Hypothalamus (tissue), 51 donors: ENCODE results near the gene BARX2.

Source experiments
- DNase-seq, 51 donors: peaks; one replicate each; lab custom pipeline; 2025; lab: John Stamatoyannopoulos, UW

Gene BARX2

DNA sequence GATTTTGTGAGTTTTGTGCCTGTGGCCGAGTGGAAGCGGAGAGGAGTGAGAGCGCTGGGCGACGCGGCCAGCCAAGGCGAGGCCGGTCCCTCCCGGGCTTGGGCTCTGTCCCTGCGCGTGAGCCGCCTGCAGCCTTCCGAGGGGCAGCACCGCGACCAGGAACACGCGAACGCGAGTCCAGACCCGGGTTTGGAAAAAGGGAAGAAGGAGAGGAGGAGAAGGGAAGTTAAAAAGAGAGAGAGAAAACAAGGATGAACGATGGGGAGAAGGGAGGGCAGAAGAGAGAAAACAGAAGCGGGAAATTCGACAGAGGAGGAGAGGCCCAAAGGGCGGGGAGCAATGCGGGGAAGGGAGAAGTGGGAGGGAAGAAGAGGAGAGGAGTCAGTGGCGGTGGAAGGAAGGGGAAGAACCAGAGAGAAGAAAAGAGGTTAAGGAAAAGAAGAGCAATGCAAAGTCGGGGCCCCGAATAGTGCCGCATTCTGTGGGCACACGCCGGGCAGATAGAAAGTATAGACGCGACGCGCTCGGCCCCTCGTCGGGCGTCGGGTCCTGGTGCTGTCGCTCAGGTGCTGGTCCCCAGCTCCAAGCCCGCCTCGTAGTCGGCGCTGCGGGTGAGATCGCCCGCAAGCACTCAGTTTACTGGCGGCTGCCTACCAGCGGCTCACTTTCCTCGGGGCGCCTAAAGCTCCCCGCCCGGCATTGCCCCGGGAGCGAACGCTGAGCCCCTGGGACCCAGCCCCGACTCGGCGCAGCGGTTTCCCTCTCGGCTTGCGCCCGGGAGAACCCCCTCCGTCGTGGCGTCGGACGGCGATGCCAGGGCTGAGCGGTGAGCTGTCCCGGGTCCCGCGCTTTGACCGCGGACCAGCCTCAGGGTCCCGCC, 2.8 kb upstream of the BARX2 start:
- DNase-seq, result no peak

DNA sequence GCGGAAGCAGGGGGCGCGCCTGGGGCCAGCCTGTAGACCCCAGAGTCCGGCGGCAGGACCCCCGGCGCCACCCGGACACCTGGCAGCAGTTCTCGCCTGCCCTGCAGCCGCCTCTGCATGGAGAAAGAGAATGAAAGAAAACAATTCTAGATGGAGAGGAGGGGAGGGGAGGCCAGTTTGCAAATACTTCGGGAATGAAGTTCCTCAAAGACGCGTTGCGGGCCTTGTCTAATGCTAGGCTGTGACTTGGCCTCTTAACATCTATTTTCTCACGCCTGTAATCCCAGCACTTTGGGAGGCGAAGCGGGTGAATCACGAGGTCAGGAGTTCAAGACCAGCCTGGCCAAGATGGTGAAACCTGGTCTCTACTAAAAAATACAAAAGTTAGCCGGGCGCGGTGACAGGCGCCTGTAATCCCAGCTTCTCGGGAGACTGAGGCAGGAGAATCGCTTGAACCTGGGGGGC, 2.1 kb upstream of the BARX2 start:
- no peak for DNase-seq

DNA sequence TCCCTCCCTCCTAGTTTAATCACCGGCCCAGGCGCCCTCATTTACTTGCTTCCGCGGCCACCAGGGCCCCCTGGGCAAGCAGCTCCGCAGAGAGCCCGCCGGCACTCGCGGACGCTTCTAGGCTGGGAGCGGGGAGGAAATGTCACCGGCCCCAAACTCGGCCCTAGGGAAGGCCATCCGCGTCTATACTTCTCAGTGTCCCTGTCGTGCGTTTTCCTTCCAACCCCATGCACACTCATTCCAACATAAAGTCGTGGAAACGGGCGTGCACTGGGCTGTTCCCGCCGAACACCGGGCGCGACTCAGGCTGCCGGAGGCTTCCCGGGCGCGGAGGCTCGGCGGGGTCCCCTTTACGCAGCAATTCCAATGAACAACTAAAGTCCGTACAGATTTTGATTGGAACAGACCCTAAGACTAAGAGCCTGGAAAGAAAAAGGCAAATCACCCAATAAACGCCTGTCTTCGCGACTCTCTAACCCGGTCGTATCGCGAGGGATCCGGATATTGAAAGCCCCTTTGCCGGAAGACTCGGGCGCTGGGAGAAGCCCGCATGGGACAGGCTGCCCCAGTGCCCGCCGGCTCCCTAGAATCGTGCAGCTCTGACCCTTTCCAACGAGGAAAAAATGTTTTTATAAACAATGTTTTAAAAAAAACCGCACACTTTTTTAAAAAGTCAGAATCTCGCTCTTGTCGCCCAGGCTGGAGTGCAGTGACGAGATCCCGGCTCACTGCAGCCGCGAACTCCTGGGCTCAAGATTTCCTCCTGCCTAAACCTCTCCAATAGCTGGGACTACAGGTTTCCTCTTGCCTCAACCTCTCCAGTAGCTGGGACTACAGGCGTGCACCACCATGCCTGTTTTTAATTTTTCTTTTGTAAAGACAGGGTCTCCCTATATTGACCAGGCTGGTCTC, 1.3 kb upstream of the BARX2 start:
- DNase-seq, result no peak

DNA sequence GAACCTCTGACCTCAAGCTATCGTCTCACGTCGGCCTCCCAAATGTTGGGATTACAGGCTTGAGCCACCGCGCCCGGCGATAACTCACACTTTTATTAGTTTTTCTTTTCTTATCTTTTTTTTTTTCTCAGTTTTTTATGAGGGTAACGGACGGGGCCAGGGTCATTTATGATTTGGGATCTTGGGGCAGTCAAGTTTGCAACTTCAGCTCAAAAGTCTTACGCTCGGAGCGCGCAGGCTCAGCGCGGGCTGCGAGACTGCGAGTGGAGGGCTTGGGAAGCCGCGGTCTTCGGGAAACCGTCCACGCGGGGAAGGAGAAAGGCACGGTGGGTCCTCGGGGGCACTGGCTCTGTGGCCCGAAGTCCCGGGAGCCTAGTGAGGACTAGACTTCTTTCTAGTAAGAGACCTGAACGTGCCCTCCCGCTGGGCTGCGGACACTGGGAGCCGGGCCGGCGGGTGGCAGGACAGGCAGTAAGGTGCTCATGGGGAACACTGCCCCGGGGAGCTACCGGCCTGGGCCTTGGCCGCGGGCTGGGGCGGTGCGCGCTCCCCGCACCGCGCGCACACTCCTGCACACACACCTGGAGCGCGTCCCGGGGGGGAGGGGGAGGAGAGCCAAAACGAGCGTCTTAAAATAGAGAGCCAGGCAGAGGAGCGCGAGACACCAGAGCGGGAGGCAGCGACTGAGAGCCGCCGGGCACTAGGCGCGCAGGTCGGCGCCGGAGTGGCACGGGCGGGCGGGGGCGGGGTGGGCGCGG, 476 bp upstream of the BARX2 start:
- DNase-seq, result no peak

DNA sequence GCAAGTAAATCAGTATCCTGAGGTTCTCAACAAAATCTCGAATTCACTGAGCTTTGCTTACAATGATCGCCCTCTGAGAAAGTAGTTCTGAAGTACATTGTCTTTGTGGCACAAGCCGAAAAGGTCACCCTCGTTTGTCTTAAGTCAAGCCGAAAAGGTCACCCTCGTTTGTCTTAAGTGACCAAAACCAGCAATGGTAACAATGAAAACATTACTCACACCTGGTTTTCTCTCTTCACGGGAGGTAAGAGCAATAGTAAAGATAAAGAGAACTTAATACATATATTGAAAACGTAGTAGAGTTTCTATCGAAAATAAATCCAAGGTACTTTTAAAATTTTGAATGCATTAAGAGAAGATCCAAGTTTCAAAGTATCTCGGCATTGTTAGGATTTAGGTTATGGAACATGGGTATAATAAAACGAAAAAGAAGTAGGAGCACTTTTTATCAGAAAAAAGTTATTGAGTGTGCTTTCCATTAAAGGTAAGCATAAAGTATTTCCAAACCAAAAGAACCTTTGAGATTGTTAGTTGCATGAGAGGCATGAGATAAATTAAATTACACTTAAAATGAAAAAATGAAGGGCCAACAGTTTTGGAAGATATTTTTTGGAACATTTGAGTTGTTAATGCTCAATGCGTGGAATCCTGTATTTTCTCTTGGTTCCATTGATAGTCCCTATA, 1.2 kb downstream of the BARX2 start:
- no peak for DNase-seq

DNA sequence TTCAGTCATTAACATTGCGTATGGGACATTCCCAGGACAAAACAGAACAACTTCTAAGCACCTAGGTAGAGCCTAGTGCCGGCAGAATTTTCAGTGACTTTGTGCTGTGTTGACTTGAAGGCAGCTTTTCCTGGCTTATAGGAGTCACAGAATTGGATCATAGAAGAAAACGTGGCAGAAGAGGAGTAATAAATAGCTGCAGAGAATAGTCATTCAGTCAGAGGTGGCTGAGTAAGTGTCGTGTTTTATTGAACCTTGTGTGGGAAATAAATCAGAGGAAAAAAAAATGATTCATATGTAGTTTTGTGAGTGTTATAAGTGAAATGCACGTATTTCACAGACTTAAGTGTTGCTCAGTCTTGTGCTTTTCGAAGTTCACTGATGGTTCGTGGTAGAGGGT, 2.1 kb downstream of the BARX2 start:
- DNase-seq, result no peak

DNA sequence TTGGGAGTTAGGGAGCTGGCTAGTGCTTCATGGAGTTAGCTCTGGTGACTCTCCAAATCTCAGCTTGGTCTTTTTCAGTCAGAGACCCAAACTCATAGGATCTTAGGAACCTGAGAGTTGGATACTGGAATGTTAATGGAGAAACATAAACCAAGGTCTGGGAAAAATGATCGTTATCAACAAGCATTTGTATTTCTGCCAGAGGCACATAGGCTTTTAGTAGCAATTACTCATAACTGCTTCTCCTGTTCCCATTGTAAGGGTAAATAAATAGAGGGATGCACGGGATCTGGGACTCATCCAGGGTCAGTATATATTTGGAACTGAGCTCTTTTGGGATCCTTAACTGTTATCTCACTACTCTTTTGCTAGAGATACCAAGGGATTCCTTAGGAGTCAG, 4.8 kb downstream of the BARX2 start:
- DNase-seq, result no peak

DNA sequence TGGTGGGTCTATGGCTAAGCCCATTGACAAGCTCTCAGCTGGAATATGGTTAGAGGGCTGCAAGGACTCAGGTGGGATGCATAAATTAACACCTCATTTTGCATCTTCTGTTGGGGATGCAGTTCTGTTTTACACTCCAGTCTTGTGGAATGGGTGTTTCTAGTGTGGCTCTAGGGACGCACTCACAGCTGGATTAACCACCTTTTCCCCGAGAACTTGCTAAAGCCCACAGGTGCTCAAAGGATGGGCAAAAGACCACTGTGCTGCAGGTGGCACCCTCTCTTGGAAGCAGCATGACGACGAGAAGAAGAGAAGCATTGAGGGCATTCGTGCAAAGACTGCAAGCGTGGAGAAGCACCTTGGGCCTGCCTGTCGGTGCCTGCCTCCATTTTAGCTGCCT, 6.9 kb downstream of the BARX2 start:
- DNase-seq, result no peak

DNA sequence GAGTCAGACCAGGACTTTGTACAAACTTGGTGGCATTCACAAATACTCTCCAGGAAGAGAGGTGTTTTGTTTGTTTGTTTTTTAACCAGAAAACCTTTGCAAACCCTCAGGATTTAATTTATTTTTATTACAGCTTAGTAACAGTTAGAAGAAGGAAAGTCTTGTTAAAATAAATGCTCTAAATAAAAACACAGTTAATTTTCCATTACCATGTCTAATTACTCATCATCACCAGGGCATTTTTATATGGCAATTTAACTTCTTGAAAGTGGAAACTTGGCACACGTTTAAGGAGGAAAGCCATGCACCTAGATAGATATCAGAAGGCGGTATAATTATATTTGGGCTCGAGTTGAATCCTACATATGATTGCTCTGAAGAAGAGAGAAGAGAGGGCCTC, 7.4 kb downstream of the BARX2 start:
- DNase-seq, result no peak

DNA sequence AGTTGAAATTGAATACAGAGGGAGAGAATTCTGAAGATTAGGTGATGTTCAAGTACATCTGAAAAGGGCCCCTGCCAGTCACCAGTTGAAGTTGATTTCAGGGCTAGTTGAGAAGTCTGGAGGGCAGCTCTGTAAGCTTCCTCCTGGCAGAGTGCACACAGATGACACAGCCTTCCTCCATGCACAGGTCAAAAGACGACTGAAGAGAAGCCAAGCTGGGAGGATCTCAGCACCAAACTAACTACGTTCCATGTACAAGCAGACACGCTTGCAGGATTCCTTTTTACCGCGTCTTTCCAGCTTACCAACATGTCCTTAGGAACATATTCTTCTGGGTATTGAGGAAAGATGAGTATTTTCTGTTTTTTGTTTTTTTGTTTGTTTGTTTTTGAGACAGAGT, 7.9 kb downstream of the BARX2 start:
- DNase-seq, result no peak

DNA sequence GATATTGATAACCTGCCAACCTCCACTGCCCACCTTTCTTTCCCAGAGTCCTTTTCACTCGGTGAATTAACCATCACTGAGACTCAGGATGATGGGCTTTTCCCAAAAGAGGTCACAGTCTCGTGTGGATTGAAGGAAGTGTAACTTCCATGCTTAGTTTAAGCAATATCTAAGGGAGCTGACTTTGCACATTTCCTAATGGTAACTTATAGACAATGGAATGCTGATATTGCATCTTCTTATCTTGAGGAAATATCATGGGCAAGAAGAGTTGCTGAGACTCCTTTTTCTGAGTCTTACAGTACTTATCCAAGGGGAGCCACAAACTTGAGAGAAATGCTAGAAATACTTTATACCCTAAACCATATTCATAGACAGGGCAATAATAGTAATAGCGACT, 8.8 kb downstream of the BARX2 start:
- DNase-seq, result no peak

DNA sequence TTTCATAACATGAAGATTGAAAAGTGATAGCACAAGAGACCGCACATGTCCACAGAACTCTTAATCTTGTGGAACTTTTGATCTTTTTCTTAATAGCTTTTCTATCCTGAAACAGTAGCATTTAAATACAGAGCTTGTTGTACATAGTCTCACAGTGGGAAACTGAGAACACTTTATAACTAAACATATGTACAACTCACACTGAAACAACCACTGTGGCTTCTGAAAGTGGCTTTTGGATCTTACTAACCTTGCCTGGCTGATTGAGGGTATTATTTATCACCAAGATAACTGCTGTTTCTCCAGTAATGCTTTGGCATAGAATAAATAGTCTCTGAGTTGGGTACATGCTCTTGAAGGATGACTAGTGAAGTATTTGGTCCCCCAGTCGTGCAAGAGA, 10.2 kb downstream of the BARX2 start:
- no peak for DNase-seq

DNA sequence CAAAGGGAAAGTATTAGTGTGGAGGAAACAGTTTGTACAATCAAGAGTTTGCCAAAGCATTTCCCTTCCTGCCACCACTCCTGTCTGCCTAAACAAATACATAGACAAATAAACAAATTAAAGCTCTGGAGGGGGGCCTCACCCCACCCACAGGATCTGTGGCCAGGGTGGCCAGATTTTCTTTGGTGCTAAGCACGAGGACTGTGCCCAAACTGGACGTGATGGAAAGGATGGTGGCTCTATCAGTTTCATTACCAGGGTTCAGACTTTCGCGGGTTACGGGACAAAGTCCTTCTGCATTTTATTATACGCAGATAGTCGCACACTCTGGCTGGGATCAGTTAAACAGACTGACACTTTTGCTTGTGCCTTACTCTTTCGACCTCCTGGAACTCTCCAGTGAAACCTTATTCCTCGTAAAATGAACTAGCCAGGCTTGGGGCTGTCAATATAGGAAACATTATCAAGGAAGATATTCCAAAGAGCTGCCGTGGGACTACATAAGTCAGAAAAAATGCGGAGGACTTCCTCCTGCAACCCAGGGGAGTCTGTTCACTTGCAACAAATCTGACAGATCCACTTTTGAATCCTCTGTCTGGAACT, 11.2 kb downstream of the BARX2 start:
- no peak for DNase-seq

DNA sequence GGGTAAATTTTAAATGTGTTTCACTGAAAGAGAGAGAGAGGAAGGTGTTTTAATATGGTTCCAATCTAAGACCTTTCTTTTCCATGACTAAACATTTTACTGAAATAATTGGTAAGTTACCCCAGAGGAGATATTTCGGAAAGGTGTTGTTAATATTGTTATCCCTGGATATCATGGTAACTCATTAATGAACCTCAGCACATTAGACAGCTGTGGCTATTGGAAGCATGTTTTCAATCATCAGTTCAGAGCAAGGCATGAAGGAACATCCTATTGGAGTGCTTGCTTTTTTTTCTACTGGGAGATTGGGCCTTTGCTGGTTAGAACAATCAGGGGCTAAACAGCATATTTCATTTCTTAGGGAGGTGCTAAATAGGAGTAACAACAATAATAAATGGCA, 11.8 kb downstream of the BARX2 start:
- no peak for DNase-seq

DNA sequence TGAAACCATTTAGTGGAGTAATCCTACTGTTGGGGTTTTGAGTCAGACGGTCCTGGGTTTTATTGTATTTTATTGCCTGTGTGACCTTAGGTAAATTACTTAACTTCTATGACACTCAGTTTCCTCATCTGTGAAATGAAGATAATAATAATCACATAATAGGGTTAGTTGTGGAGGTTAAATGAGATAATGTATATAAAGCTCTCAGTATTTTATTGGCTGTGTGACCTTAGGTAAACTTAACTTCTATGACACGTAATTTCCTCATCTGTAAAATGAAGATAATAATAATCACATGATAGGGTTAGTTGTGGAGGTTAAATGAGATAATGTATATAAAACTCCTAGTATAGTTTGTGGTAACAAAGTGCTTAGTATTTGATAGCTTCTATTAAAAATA, 13.2 kb downstream of the BARX2 start:
- DNase-seq, result no peak

DNA sequence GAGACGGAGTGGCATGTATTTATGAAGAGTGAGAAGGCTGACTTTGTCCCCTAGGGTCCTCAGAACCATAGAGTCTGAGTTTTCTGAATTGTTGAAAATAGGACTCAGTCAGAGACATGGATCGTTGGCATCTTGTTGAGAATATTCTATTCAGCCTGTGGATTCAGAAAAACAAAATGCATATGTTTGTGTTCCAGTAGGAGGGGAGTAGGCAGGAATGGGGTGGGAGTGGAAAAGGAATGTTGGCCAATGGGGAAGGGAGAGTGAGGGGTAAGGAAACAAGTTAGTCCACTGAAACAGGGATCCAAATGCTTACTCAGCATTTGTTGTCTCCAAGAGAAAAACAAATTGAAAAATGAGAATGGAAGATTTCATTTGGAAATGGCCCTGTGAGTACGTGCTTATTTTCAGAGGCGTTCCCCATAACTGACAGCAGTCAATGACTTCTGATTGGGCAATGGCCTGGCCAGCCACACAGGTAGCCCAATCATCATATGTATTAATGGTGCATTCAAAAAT, 14.7 kb downstream of the BARX2 start:
- DNase-seq, result no peak

DNA sequence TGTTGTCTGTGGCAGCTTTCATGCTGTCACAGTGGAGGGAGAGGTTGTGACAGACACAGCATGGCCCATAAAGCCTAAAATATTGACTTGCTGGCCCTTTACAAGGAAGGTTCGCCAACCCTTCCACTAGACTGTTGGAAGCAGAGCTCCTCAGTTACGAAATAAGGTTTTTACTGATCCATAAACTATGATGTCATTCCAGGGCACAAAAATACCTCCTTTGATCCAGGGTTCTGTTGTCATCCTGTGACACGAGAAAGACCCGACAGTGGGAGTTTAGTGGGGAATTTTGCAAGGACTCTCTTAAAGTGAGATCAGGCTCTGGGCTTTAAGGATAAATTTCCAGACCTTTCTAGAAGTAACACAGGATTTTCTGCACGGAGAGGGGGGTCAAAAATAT, 15.7 kb downstream of the BARX2 start:
- DNase-seq, result no peak

DNA sequence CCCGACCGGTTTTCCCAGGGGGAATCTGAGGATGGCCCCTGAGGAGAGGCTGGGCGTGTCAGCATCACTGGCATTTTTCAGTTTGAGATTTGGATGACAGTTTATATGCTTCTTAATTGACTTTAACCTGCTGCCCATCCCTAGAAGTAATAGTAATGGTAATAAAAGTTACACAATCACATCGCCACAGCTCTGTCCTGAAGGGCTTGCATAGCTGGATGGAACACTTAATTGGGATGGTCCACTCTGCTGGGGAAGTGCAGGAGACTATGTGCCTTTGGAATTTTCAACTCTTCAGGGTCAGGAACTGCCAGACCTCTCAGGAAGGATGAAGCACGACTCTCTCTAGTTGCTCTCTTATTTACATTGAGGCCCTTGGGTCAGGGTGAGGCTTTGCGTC, 16.2 kb downstream of the BARX2 start:
- DNase-seq, result no peak

DNA sequence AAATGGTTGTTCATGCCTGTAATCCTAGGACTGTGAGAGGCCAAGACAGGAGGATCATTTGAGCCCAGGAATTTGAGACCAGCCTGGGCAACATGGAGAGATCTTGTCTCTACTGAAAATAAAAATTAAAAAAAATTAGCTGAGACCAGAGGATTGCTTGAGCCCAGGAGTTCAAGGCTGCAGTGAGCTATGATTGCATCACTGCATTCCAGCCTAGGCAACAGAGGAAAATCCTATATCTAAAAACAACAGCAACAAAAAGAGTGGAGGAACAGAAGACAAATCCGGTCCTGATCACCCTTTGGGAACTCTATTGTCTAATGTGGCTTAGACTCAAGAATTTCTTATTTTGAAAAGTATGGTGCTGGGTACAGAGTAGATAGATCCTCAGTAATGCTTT, 17.3 kb downstream of the BARX2 start:
- no peak for DNase-seq

DNA sequence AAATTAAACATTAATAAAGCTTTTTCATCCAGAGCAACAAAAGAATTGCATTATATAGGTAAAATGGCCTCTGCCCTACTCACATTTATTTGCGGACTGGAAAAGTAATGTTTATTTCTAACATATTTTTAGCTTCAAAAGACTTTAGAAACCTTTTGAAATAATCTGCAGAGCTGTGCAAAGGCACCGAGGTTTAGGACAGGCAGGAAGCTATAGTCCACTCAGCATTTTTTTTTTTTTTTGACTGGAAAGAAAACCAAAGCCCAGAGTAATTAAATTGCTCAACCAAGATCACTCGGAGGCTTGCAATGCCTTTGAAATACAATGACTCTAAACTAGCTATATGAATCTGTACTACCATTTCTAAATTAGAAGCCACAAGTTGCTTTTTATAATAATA, 19.1 kb downstream of the BARX2 start:
- DNase-seq, result no peak
